Neural cell (in vitro differentiated cells): ENCODE data around the gene SF3B6.

ENCODE experiments used
- TAF1 ChIP-seq: IDR thresholded peaks from 2 replicates; pipeline ENCODE4 v1.6.1; 2012; ENCODE audit warnings: low read depth
- TF ChIP-seq, protein P1 (sequence below): fragments of 450-650 bp; IDR thresholded peaks from 2 replicates; pipeline ENCODE4 v1.5.1; 2014; ENCODE audit warnings: antibody characterized with exemption, mild to moderate bottlenecking, moderate library complexity; ENCODE audit not compliant: poor library complexity, severe bottlenecking

DNA sequence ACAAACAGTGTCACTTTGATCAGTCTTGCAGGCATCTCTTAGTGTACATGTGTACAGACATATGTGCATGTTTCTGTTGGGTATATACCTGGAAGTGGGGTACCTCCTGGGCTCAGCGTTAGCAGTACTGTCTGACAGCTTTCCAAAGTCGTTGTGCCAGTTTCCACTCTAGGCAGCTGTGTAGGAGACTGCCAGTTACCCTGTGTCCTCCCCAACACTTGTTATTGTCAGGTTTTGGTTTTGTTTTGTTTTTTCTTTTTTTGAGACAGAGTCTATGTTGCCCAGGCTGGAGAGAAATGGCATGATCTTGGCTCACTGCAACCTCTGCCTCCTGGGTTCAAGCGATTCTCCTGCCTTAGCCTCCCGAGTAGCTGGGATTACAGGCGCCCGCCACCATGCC lies 20.4 kb downstream of the SF3B6 start:
- TF ChIP-seq, protein P1, sequence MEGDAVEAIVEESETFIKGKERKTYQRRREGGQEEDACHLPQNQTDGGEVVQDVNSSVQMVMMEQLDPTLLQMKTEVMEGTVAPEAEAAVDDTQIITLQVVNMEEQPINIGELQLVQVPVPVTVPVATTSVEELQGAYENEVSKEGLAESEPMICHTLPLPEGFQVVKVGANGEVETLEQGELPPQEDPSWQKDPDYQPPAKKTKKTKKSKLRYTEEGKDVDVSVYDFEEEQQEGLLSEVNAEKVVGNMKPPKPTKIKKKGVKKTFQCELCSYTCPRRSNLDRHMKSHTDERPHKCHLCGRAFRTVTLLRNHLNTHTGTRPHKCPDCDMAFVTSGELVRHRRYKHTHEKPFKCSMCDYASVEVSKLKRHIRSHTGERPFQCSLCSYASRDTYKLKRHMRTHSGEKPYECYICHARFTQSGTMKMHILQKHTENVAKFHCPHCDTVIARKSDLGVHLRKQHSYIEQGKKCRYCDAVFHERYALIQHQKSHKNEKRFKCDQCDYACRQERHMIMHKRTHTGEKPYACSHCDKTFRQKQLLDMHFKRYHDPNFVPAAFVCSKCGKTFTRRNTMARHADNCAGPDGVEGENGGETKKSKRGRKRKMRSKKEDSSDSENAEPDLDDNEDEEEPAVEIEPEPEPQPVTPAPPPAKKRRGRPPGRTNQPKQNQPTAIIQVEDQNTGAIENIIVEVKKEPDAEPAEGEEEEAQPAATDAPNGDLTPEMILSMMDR = no peak
- no peak for TF ChIP-seq TAF1
